Gastrocnemius medialis (tissue), 4 donors: ENCODE measurements around the gene STARD3. TPM values are rescaled to one million over a fixed set of nuclear protein-coding genes. Genes with fewer than 3 reads are reported as not detected.
"Not testable (repeated sequence)": the region's sequence is repeated elsewhere in the genome, so short reads cannot be mapped to it uniquely, and the experiment has no call there.

Experiments used
- ATAC-seq, 2 donors: fragments of 150-250 bp; one replicate each; pipeline ENCODE4 v1.9.1; 2016
- DNase-seq, 2 donors: peaks; one replicate each; pipeline ENCODE4 v3.0.0-alpha.2; 2019
- H3K27ac ChIP-seq, 4 donors: fragments of 200-600 bp; sonication (generic); 1 replicate in 1 of 4; 2 replicates in 3 of 4; pipeline ENCODE4 v1.5.1; 2016 to 2018; ENCODE audit warnings: mild to moderate bottlenecking in 2 of 4, moderate library complexity in 1 of 4
- H3K27me3 ChIP-seq, 3 donors: fragments of 200-600 bp; sonication (generic) in 2 of 3; 1 replicate in 1 of 3; 2 replicates in 2 of 3; pipeline versions ENCODE4 v1.5.1 to v1.6.0; 2016 to 2019; ENCODE audit warnings: mild to moderate bottlenecking in 1 of 3, moderate library complexity in 1 of 3
- H3K36me3 ChIP-seq, 2 donors: fragments of 200-600 bp; sonication (generic) in 1 of 2; one replicate each; pipeline ENCODE4 v1.5.1; 2017 to 2018
- H3K4me1 ChIP-seq, 2 donors: fragments of 200-600 bp; sonication (generic) in 1 of 2; one replicate each; pipeline ENCODE4 v1.5.1; 2016 to 2017; ENCODE audit warnings: mild to moderate bottlenecking in 2 of 2
- H3K4me3 ChIP-seq, 4 donors: fragments of 200-600 bp; sonication (generic) in 3 of 4; 1 replicate in 1 of 4; 2 replicates in 3 of 4; pipeline ENCODE4 v1.5.1; 2016 to 2019; ENCODE audit warnings: mild to moderate bottlenecking in 2 of 4
- H3K9me3 ChIP-seq, 3 donors: fragments of 200-600 bp; sonication (generic) in 2 of 3; 1 replicate in 1 of 3; 2 replicates in 2 of 3; pipeline ENCODE4 v1.5.1; 2016 to 2019
- CTCF ChIP-seq, 5 experiments: fragments of 450-650 bp in 3 of 5; fragments of 200-600 bp in 2 of 5; sonication (generic) in 2 of 5; IDR thresholded peaks in 4 of 5; conservative IDR thresholded peaks in 1 of 5; 1 replicate in 4 of 5; 2 replicates in 1 of 5; pipeline ENCODE4 v1.5.1; 2016 to 2019; ENCODE audit warnings: antibody characterized with exemption in 5 of 5, mild to moderate bottlenecking in 3 of 5, moderate library complexity in 3 of 5
- POLR2A ChIP-seq, 2 donors: fragments of 450-650 bp; IDR thresholded peaks; one replicate each; pipeline ENCODE4 v1.6.1; 2017; ENCODE audit warnings: antibody characterized with exemption in 2 of 2, mild to moderate bottlenecking in 2 of 2, moderate library complexity in 2 of 2
- in situ Hi-C, 4 donors: fragments of 200-750 bp; cut with MboI; loops; one replicate each; pipeline versions ENCODE4 v1.15.0 to v1.8.0; 2017; ENCODE audit warnings: low sequenced_read_pairs in 4 of 4
- intact Hi-C: fragments of 100-400 bp; cut with DNase I; formaldehyde crosslinking; loops from one replicate; pipeline ENCODE4 v1.15.1; 2023; ENCODE audit warnings: low total_unique reads
- total RNA-seq, 4 donors: library from RNA; depleted of rRNA; stranded (reverse); fragments of >200 nt; gene quantifications; one replicate each; pipeline versions ENCODE4 v1.1.0 to v1.2.3, GENCODE V29; 2016

STARD3 gene
- total RNA-seq, 4 donors from 2014 or later = 31.0 to 41.7 (median 41.0) TPM

GRCh38 chr17:39706383-39706782 lies 69.4 kb downstream of the STARD3 start:
- in situ Hi-C loops (no loop called here), intact Hi-C loops (no loop called here)
- no peaks in the 10 kb centered on the region for H3K27me3 ChIP-seq
- H3K4me3 ChIP-seq = no peak overlapping the region
- peak overlapping the region in 2 of 4 donors; percentile 58 to 76 for H3K27ac ChIP-seq
- H3K36me3 ChIP-seq = peaks cover 0 to 30% of the 10 kb centered on the region in 2 donors
- no peak for ATAC-seq
- peaks cover 17 to 39% of the 10 kb centered on the region in 2 donors for H3K4me1 ChIP-seq
- no peak for DNase-seq
- H3K9me3 ChIP-seq = no peaks in the 10 kb centered on the region
- TF ChIP-seq CTCF (IDR thresholded peaks at IDR 0.05 in 4 of 5, conservative IDR thresholded peaks at IDR 0.05 in 1 of 5) (no peak), POLR2A (IDR thresholded peaks at IDR 0.05) (no peak)

GRCh38 chr17:39706921-39707337 lies 70.0 kb downstream of the STARD3 start:
- DNase-seq (no peak), ATAC-seq (no peak)
- Histone ChIP-seq H3K4me1 (peaks cover 17 to 37% of the 10 kb centered on the region in 2 donors), H3K27ac (no peak overlapping the region), H3K9me3 (no peaks in the 10 kb centered on the region), H3K27me3 (no peaks in the 10 kb centered on the region), H3K36me3 (peaks cover 0 to 35% of the 10 kb centered on the region in 2 donors), H3K4me3 (no peak overlapping the region)
- in situ Hi-C loops = no loop called here
- no peak for TF ChIP-seq CTCF (IDR thresholded peaks at IDR 0.05 in 4 of 5, conservative IDR thresholded peaks at IDR 0.05 in 1 of 5)
- TF ChIP-seq POLR2A (IDR thresholded peaks at IDR 0.05) = no peak
- intact Hi-C loops = no loop called here

- DNase-seq (no peak), ATAC-seq (no peak)
- Histone ChIP-seq H3K27me3 (no peaks in the 10 kb centered on the region), H3K4me3 (no peak overlapping the region), H3K9me3 (no peaks in the 10 kb centered on the region), H3K27ac (no peak overlapping the region), H3K4me1 (peaks cover 17 to 24% of the 10 kb centered on the region in 2 donors), H3K36me3 (peaks cover 0 to 45% of the 10 kb centered on the region in 2 donors)
- intact Hi-C loops (no loop called here), in situ Hi-C loops (no loop called here)
- no peak for TF ChIP-seq CTCF (IDR thresholded peaks at IDR 0.05 in 4 of 5, conservative IDR thresholded peaks at IDR 0.05 in 1 of 5)
- TF ChIP-seq POLR2A (IDR thresholded peaks at IDR 0.05) = no peak
Measured at GRCh38 chr17:39709319-39709997, 72.5 kb downstream of the STARD3 start.

- Histone ChIP-seq H3K4me3 (no peak overlapping the region), H3K36me3 (peaks cover 0 to 45% of the 10 kb centered on the region in 2 donors), H3K27ac (no peak overlapping the region), H3K9me3 (no peaks in the 10 kb centered on the region), H3K27me3 (no peaks in the 10 kb centered on the region), H3K4me1 (peaks cover 10 to 15% of the 10 kb centered on the region in 2 donors)
- TF ChIP-seq CTCF (IDR thresholded peaks at IDR 0.05 in 4 of 5, conservative IDR thresholded peaks at IDR 0.05 in 1 of 5) = no peak
- no peak for TF ChIP-seq POLR2A (IDR thresholded peaks at IDR 0.05)
- no peak for ATAC-seq
- in situ Hi-C loops = no loop called here
- no peak for DNase-seq
- intact Hi-C loops = no loop called here
Measured at GRCh38 chr17:39709998-39710964, 73.3 kb downstream of the STARD3 start.

- in situ Hi-C loops, H3K4me3 ChIP-seq, ATAC-seq, DNase-seq, H3K27me3 ChIP-seq, intact Hi-C loops, H3K27ac ChIP-seq, H3K4me1 ChIP-seq, H3K9me3 ChIP-seq: not testable (repeated sequence)
- peaks cover 0 to 45% of the 10 kb centered on the region in 2 donors for H3K36me3 ChIP-seq
Measured at GRCh38 chr17:39711071-39711470, 74.1 kb downstream of the STARD3 start.
